NCI-H187 (cell line): Measurements from ENCODE around the gene SP2.

Experiments used
- DNase-seq, 2 experiments: peaks; one replicate each; lab custom pipeline; 2025; lab: John Stamatoyannopoulos, UW

The SP2 gene

DNA sequence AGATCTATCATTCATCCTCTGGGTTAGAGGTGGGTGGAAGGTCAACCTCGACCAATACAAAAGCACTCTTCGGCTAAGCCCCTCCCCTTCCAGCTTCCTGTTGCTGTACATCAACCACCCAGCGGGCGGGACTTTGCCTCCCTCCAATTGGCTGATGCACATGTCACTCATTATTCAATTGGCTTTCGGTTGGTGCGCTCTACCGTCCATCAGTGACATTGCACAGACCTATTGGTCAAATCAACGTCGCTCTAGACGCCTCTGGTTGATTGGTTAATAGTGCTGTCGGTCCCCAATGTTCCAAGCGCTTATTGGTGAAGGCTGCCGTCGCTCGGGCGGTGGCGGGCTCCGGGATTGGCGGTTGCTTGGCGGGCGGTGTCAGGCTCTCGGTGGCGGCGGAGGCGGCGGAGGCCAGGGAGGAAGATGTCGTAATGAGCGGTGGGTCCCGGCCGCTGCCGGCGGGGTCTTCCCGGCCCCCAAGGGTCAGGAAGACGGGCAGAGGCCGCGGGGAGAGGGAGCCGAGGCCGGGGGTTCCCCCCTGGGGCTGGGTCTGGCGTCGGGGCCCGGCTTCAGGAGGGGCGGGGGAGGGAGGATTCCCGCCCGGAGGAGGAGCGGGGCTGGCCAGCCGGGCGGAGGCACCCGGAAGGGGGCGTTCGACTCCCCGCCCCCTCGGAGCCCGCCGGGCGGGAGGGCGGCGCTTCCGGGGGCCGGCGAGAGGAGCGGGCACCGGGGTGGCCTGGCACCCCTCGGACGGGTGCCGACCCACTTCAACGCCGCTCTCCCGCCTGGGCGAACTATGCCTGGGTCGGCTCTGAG is at the start of gene SP2:
SP2 (plus strand) TSS at position 381 of the 816 bp plus-strand sequence; CDS start at position 432, 51 bp downstream.
- DNase-seq: peak; percentile 98 to 100

- DNase-seq: no peak
Observed at GRCh38 chr17:47846716-47847340, 49.2 kb upstream of the SP2 start.

GRCh38 chr17:47847341-47848197 is 48.5 kb upstream of the SP2 start:
- DNase-seq: no peak

DNA sequence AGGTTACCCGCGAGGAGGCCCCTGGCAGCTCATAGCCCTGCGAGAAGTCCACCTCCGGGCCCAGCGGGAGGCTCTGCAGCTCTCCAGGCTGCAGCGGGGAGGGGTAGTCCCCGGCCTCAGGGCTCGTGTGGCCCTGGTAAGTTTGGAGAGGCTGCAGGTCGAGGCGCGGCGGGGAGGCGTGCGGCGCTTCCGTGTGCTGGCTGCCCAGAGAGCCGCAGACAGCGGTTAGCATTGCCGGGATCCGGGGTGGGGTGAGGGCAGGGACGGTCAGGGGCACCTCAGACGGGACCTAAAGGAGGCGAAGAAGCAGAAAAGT is 47.9 kb upstream of the SP2 start:
- no peak for DNase-seq

DNA sequence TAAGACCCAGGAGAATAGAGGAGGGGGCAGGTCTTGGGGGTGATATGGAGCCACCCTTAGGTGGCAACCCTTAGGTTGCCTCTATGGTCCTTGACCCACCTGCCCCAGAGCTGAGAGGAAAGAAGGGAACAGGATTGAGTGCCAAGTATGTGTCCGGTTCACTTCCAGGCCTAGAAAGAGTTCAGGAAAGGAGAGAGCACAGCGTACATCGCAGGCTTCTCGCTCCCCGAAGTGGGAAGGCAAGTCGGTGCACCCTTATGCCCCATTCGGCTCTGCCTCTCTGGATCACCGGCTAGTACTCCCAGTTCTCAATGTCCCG is 45.7 kb upstream of the SP2 start:
- no peak for DNase-seq

DNA sequence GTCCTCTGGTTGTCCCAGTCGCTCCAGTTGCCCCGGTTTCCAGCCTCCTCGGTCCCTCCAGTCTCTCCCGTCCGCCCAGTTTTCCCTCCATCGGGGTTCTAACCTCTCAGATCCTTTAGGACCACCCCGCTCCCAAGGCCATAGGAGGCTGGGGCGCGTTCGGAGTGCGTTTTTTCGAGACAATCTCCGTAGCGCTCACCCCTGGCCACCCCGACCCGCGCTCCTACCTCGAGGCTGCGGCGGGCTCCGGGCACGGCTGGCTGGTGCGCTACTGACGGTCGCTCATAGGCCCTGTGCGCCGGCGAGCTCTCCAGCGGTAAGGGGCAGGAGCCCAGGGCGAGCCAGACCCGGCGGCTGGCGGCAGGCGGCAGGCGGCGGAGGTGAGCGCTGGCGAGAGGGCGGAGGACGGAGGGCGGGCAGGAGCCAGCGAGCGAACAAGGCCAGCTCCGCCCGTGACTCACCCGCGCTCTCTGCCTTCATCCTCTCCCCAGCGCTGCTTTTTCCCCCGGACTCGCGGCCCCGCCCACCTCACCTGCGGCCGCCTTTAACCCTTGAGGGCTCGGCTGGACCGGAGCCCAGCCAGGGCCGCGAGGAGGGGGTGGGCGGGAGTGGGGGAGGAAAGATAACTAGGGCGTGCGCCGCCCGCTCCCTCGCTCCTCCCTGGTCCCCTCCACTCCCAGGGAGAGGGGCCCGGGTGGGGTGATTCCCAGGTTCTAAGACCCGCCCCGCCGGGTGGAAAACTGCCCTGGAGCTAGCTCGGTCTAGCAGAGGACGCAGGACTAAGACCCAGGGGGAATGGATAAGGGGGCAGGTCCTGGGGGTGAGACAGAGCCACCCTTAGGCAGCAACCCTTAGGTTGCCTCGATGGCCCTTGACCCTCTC is 45.1 kb upstream of the SP2 start, which contains the start of gene SP6:
SP6 (minus strand) TSS at position 472 of the 882 bp plus-strand sequence. CDS start 2,734 bp downstream, outside the sequence.
- DNase-seq: peak; percentile 47 to 58

DNA sequence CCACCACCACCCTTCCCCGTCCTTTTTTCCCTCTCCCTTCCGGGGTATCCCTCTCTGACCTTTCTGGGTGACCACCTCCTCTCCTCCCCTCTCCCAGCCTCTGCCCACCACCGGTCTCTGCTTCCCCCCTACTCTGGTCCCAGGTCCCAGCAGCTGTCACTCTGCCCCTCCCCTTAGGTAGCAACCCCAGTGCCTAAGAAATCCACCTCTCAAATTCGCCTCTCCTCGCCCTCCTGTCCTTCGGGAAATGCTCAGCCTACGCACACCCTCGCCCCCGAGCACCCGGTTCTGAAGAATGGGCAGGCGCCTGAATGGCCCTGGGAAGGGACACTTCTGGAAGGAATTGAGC is 44.3 kb upstream of the SP2 start:
- no peak for DNase-seq

DNA sequence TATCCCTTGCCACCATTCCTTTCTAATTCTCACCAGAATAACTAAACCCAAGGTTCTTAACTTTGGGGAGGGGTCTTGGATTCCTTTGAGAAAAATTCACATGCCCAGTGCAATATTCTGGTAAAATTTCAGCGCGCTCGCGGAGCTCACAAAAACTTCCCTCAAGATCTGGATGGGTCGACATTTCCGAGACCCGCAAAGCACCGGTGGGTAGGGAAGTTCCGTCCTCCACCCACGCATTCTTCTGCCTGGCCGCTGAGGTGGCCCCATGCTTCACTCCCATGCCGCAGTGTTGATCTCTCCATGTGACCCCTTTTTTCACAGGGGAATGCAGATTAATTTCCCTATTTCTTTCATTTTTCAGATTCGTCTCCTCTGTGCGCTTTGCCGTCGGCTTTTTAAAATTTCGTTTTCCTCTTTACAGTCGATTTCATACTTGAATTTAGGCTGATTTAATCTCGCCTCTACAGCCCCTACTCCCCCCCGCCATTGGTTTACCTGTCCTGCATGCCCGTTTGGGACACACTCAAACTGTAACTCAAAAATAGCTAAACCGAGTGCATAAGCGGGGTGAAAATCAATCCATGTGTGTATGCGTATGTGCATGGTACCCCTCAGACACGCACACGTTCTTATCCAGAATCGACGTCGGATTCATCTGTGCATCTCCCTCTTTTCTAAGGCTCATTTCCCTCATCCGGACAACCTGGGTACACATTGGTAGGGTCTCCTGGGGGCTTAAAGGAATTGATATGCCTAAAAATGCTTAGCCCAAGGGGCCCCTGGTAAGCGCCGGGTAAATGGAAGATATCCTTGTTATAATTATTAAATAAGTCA is 43.7 kb upstream of the SP2 start:
- no peak for DNase-seq

GRCh38 chr17:47853616-47854015 is 42.4 kb upstream of the SP2 start:
- no peak for DNase-seq

DNA sequence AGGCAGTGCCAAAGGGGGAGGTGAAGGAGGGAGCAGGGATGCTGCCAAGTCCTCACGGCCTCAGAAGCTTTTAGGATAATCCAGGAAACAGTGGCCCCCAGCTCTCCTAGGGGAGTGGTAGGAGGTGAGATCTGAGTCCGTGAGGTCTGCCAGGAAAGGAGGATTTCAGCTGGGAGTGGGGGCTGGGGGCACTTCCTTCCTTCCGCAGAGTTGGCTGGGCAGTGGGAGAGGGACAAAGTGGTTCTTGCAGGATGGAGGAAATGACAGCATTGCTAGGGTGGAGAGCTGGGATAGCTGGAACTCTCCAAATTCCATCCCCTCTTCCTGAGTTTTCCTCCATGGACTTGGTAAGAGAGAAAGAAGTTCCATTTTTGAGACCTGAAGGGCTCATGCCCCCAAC is 40.3 kb upstream of the SP2 start:
- DNase-seq: no peak

DNA sequence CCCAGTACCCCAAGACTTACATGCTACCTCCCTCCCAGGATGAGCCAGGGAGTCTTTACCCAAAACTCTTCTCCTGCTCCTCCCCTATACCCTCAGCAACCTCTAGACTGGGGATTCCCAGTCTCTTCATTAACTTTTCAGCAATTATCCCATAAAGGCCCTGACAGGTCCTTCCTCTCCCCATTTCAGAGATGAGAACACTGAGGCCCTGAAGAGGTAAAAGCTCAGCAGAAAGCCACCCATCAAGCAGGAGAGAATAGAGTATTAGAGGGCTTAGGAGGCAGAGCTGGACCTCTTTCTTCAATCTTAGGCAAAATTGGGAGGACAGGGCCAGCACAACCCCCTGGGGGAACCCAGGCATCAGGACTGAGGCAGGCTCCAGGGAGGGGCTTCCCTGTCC is 39.2 kb upstream of the SP2 start:
- DNase-seq: no peak

DNA sequence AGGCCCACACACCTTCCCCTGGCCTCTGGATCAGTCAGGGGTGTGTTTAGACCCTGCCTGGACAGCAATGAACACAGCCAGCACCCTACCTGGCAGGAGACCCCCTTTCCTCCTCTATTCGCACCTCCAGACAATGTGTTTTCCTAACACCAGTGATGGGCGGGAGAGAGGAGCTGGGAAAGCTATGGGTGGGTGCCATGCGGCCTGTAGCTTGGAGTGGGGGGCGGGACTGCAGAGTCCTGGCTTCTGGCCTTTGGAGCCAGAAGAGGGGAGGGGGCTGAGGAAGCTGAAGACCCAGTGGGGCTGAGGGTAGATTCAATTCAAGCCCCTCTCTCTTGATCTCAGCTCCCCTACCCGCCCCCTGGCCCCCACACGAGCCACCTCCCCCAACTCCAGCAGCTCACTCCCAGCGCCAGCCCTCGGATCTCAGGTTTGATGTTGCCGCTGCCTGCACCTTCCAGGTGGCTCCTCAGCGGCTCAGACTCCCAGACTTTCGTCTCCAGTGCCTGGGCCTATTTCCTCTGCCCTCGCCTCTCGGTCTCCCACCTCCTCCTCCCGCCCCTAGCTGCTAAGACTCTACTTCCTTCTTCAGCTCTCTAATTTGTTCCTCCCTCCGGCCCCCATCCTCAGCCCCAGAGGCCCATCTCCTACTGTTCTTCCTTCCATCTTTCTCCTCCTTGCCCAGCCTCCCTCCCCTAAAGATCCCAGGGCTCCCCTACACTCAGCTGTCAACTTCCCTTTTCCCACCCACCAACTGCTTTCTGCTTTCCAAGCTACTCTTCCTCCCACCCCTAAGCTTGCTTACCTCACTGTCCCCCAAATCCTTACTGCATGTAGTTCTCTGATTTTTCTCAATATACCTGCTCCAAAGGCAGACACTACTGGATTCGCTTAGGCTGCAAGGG is 38.2 kb upstream of the SP2 start:
- no peak for DNase-seq

DNA sequence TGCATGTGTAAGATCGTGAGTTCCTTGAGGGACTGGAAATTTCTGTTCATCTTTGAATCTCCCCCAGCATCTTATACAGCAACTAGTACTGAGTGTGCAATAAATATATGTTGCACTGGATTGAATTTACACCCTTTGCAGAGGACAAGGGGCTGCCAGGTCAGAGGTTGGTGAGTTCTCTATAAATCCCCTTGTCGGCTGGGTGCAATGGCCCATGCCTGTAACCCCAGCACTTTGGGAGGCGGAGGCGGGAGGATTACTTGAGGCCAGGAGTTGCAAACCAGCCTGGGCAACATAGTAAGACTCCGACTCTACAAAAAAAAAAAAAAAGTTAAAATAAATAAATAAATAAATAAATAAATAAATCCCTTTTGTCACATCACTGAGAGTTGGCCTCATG is 35.6 kb upstream of the SP2 start:
- DNase-seq: no peak

GRCh38 chr17:47862621-47863440 is 33.2 kb upstream of the SP2 start:
- DNase-seq: no peak

GRCh38 chr17:47864791-47865216 is 31.2 kb upstream of the SP2 start:
- DNase-seq: no peak

DNA sequence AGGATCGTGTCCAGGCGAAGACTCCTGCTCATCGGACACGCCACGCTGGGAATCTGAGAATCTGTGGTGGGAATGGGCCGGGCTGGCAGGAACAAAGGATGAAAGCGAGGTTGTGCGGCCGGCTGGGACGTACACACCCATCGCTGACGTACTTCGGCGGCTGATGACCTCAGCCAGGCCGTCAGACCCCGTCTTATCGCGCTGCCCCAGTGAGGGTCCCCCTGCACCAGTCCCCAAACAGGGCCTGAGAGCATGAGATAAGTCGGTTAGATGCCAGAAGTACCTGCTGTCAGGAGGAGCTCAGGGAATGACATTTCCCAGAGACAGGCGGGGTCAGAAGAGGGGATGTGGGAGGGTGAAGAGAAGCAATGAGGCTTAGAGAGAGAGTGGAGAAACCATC is 29.1 kb upstream of the SP2 start:
- no peak for DNase-seq

GRCh38 chr17:47867813-47868533 is 28.1 kb upstream of the SP2 start:
- DNase-seq: no peak

- DNase-seq: no peak
Observed at GRCh38 chr17:47869114-47869513, 26.9 kb upstream of the SP2 start.
